NCI-H1048 (cell line): Measurements from ENCODE around the gene DIP2B.
A peak's percentile ranks its signal among the peaks of the same experiment; 100 is the strongest.
"Not testable (repeated sequence)": the region's sequence is repeated elsewhere in the genome, so short reads cannot be mapped to it uniquely, and the experiment has no call there.

ENCODE experiments used
- DNase-seq: peaks from one replicate; lab custom pipeline; 2025; lab: John Stamatoyannopoulos, UW

The DIP2B gene

GRCh38 chr12:50504798-50505674 lies at the start of gene DIP2B:
TSS of gene DIP2B (plus strand) at chr12:50504985. CDS start at chr12:50505141, 156 bp downstream.
- DNase-seq: peak; percentile 77

GRCh38 chr12:50458606-50459005 lies 46.2 kb upstream of the DIP2B start:
- DNase-seq: no peak

- no peak for DNase-seq
These were observed 37.3 kb upstream of the DIP2B start for GRCh38 chr12:50467439-50467838.

GRCh38 chr12:50477241-50477832 lies 27.4 kb upstream of the DIP2B start:
- DNase-seq: no peak

- no peak for DNase-seq
These were observed 22.2 kb upstream of the DIP2B start for GRCh38 chr12:50482571-50482970.

GRCh38 chr12:50483488-50483887 lies 21.3 kb upstream of the DIP2B start:
- DNase-seq: no peak

GRCh38 chr12:50488801-50489200 lies 16.0 kb upstream of the DIP2B start:
- DNase-seq: no peak

GRCh38 chr12:50498119-50498518 lies 6.7 kb upstream of the DIP2B start:
- DNase-seq: not testable (repeated sequence)

GRCh38 chr12:50505675-50506530 lies 1.1 kb downstream of the DIP2B start:
- DNase-seq: no peak

GRCh38 chr12:50506753-50507473 lies 2.1 kb downstream of the DIP2B start:
- DNase-seq: no peak

GRCh38 chr12:50507474-50507838 lies 2.7 kb downstream of the DIP2B start:
- DNase-seq: no peak

- no peak for DNase-seq
These were observed 3.1 kb downstream of the DIP2B start for GRCh38 chr12:50507930-50508329.

GRCh38 chr12:50508414-50508813 lies 3.6 kb downstream of the DIP2B start:
- DNase-seq: no peak

- no peak for DNase-seq
These were observed 4.3 kb downstream of the DIP2B start for GRCh38 chr12:50508970-50509663.

GRCh38 chr12:50514526-50515276 lies 9.9 kb downstream of the DIP2B start:
- no peak for DNase-seq

GRCh38 chr12:50515587-50515986 lies 10.8 kb downstream of the DIP2B start:
- DNase-seq: no peak

GRCh38 chr12:50517421-50518048 lies 12.8 kb downstream of the DIP2B start:
- no peak for DNase-seq

- no peak for DNase-seq
These were observed 13.3 kb downstream of the DIP2B start for GRCh38 chr12:50518090-50518489.

GRCh38 chr12:50519353-50519752 lies 14.6 kb downstream of the DIP2B start:
- DNase-seq: no peak
